MM.1S (cell line): ENCODE results near the gene ASZ1.

Experiments used
- DNase-seq: peaks from one replicate; pipeline ENCODE4 v3.0.0-alpha.2; 2015
- H2AFZ ChIP-seq: fragments of 300-600 bp; sonication (generic); 2 replicates; pipeline ENCODE4 v1.6.0; 2016; ENCODE audit warnings: antibody characterized with exemption, low read length
- H3F3A ChIP-seq: fragments of 300-600 bp; sonication (generic); 2 replicates; pipeline ENCODE4 v1.6.1; 2016; ENCODE audit warnings: mild to moderate bottlenecking, antibody characterized with exemption, low read length, moderate library complexity, mixed read lengths; ENCODE audit not compliant: insufficient read depth
- H3K27ac ChIP-seq: fragments of 300-600 bp; sonication (generic); 2 replicates; pipeline ENCODE4 v1.5.1; 2016; ENCODE audit warnings: mild to moderate bottlenecking, low read length
- H3K27me3 ChIP-seq: fragments of 300-600 bp; sonication (generic); replicated peaks from 2 replicates; pipeline ENCODE4 v1.6.0; 2016; ENCODE audit warnings: low read length; ENCODE audit not compliant: insufficient read depth
- H3K36me3 ChIP-seq: fragments of 300-600 bp; sonication (generic); replicated peaks from 2 replicates; pipeline ENCODE4 v1.6.1; 2016; ENCODE audit warnings: mild to moderate bottlenecking, low read length, mixed read lengths; ENCODE audit not compliant: insufficient read depth
- H3K4me1 ChIP-seq: fragments of 300-600 bp; sonication (generic); 2 replicates; pipeline ENCODE4 v1.6.1; 2016; ENCODE audit warnings: low read length, mixed read lengths
- H3K4me2 ChIP-seq: fragments of 300-600 bp; sonication (generic); 2 replicates; pipeline ENCODE4 v1.6.0; 2016; ENCODE audit warnings: low read depth, low read length
- H3K4me3 ChIP-seq: fragments of 300-600 bp; sonication (generic); 2 replicates; pipeline ENCODE4 v1.5.1; 2016; ENCODE audit warnings: low read length, mixed read lengths
- H3K79me2 ChIP-seq: fragments of 300-600 bp; sonication (generic); 2 replicates; pipeline ENCODE4 v1.6.1; 2016; ENCODE audit warnings: mixed run types, low read length, mixed read lengths
- H3K9ac ChIP-seq: fragments of 300-600 bp; sonication (generic); 2 replicates; pipeline ENCODE4 v1.6.1; 2016; ENCODE audit warnings: low read length, mixed read lengths
- H3K9me2 ChIP-seq: fragments of 300-600 bp; sonication (generic); replicated peaks from 2 replicates; pipeline ENCODE4 v1.6.1; 2016; ENCODE audit warnings: mild to moderate bottlenecking, low read length, mixed read lengths; ENCODE audit not compliant: insufficient read depth
- H3K9me3 ChIP-seq: fragments of 300-600 bp; sonication (generic); replicated peaks from 2 replicates; pipeline ENCODE4 v1.6.1; 2016; ENCODE audit warnings: mild to moderate bottlenecking, low read length, mixed read lengths; ENCODE audit not compliant: insufficient read depth
- H4K20me1 ChIP-seq: fragments of 300-600 bp; sonication (generic); 2 replicates; pipeline ENCODE4 v1.6.1; 2016; ENCODE audit warnings: mild to moderate bottlenecking, low read length, moderate library complexity, mixed read lengths; ENCODE audit not compliant: insufficient read depth
- EZH2 ChIP-seq: fragments of 300-600 bp; sonication (generic); optimal IDR thresholded peaks from 2 replicates; pipeline ENCODE3; 2017; ENCODE audit warnings: low read depth, mild to moderate bottlenecking, antibody characterized with exemption, low read length, mixed read lengths
- EZH2phosphoT487 ChIP-seq: fragments of 300-600 bp; sonication (generic); IDR thresholded peaks from 2 replicates; pipeline ENCODE4 v1.6.1; 2018; ENCODE audit warnings: antibody characterized with exemption, low read length
- TF ChIP-seq, protein P1 (sequence below): fragments of 300-600 bp; sonication (generic); IDR thresholded peaks from 2 replicates; pipeline ENCODE4 v1.5.1; 2016; ENCODE audit warnings: antibody characterized with exemption, low read length, mixed read lengths

The ASZ1 gene, protein sequence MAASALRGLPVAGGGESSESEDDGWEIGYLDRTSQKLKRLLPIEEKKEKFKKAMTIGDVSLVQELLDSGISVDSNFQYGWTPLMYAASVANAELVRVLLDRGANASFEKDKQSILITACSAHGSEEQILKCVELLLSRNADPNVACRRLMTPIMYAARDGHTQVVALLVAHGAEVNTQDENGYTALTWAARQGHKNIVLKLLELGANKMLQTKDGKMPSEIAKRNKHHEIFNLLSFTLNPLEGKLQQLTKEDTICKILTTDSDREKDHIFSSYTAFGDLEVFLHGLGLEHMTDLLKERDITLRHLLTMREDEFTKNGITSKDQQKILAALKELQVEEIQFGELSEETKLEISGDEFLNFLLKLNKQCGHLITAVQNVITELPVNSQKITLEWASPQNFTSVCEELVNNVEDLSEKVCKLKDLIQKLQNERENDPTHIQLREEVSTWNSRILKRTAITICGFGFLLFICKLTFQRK

DNA sequence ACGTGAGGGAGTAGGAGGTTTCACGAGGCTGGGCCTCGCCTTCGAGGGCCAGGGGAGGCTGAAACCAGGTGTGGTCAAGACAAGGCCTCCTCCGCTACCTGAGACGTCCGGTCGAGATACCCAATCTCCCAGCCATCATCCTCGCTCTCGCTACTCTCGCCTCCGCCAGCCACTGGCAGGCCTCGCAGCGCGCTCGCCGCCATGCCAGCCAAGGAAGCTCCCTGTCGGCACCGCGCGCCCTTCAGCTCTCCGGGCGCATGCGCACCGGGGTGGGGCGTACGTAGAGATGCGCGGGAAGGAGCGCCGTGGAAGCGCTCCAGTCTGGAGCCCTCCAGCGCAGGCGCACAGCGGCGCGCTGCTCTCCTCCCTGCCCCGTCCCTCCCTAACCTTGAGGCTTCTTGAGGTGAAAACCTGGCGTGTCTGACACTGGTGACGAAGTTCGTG lies at the start of gene ASZ1:
ASZ1 (minus strand) TSS at position 236 of the 444 bp plus-strand sequence; CDS start at position 203, 33 bp downstream.
- TF ChIP-seq EZH2phosphoT487 (no peak), EZH2 (no peak)
- TF ChIP-seq, protein P1, sequence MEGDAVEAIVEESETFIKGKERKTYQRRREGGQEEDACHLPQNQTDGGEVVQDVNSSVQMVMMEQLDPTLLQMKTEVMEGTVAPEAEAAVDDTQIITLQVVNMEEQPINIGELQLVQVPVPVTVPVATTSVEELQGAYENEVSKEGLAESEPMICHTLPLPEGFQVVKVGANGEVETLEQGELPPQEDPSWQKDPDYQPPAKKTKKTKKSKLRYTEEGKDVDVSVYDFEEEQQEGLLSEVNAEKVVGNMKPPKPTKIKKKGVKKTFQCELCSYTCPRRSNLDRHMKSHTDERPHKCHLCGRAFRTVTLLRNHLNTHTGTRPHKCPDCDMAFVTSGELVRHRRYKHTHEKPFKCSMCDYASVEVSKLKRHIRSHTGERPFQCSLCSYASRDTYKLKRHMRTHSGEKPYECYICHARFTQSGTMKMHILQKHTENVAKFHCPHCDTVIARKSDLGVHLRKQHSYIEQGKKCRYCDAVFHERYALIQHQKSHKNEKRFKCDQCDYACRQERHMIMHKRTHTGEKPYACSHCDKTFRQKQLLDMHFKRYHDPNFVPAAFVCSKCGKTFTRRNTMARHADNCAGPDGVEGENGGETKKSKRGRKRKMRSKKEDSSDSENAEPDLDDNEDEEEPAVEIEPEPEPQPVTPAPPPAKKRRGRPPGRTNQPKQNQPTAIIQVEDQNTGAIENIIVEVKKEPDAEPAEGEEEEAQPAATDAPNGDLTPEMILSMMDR = no peak
- Histone ChIP-seq H3K36me3 (no peaks in the 10 kb centered on the region), H3K27me3 (no peaks in the 10 kb centered on the region), H4K20me1 (no peaks in the 10 kb centered on the region), H3F3A (no peaks in the 10 kb centered on the region), H3K4me3 (no peak within 1 kb of the TSS), H3K4me1 (no peaks in the 10 kb centered on the region), H3K9ac (no peak within 1 kb of the TSS), H3K27ac (no peak within 1 kb of the TSS), H3K9me3 (no peaks in the 10 kb centered on the region), H3K79me2 (no peaks in the 10 kb centered on the region), H2AFZ (no peak within 1 kb of the TSS), H3K4me2 (no peak within 1 kb of the TSS), H3K9me2 (no peaks in the 10 kb centered on the region)
- no peak for DNase-seq

DNA sequence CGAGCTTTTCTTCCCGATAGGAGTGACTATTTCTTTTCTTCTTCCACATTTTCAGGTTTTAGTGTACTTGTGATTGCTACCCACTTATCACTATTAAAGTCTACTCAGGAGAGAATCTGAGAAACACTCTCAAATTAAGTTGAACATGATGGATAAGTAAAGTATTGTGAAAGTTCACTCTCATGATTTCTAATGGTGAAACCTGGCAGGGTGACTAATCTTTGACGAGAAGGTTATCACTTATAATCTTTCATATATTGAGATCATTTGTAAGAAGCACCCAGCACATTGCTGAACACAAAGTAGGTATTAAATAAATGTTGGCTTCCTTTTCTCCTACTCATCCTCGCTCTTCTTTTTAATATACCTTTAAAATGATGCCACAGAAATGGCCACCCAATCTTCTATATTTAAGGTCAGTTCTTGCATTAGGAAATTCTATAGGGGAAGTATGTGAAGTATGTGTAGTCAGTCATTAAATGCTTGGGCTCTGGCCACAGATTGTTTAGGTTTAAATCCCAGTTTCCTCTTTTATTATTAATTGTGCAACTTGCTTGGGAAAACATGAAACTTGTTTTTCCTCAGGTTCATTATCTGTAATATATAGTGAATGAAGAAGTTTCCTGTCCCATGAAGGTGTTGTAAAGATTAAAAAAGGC lies 49.4 kb upstream of the ASZ1 start:
- Histone ChIP-seq H3K4me1 (no peaks in the 10 kb centered on the region), H3K4me3 (no peak overlapping the region), H4K20me1 (no peaks in the 10 kb centered on the region), H3K27me3 (no peaks in the 10 kb centered on the region), H3K4me2 (no peak overlapping the region), H3K36me3 (no peaks in the 10 kb centered on the region), H3K27ac (no peak overlapping the region), H3K9me3 (no peaks in the 10 kb centered on the region), H2AFZ (no peak overlapping the region), H3F3A (no peaks in the 10 kb centered on the region), H3K9ac (no peak overlapping the region), H3K9me2 (no peaks in the 10 kb centered on the region), H3K79me2 (no peaks in the 10 kb centered on the region)
- DNase-seq = no peak
- no peak for TF ChIP-seq EZH2phosphoT487

DNA sequence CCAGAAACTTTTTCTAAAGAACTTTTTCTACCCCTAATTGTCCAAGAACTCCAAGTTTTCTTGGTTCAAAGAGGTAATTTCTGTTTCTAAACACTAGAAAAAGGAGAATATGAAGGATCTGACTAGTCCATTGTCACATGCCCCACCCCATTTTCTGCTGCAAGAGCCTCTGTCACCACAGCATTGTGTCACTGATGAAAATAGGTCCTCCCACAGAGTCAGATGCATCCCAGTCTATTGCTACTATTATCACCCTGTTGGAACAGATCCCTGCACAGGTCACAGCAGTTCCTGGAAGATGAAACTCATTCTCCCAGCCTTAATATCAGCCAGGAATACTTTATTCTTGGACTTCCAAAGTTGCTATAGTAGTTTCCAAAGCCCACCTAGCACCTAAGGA lies 45.0 kb upstream of the ASZ1 start:
- H3K9ac ChIP-seq = no peak overlapping the region
- H4K20me1 ChIP-seq = no peaks in the 10 kb centered on the region
- TF ChIP-seq EZH2phosphoT487 (no peak), EZH2 (no peak)
- TF ChIP-seq, protein P1 = no peak
- H3K4me2 ChIP-seq = no peak overlapping the region
- no peaks in the 10 kb centered on the region for H3K36me3 ChIP-seq
- no peaks in the 10 kb centered on the region for H3K79me2 ChIP-seq
- H3F3A ChIP-seq = no peaks in the 10 kb centered on the region
- H3K4me3 ChIP-seq = no peak overlapping the region
- H3K9me3 ChIP-seq = no peaks in the 10 kb centered on the region
- no peak overlapping the region for H2AFZ ChIP-seq
- no peak overlapping the region for H3K27ac ChIP-seq
- DNase-seq = no peak
- H3K4me1 ChIP-seq = peaks cover 9% of the 10 kb centered on the region; the same call in 1 of the 2 replicates
- H3K27me3 ChIP-seq = no peaks in the 10 kb centered on the region
- no peaks in the 10 kb centered on the region for H3K9me2 ChIP-seq
